ENCODE results near the gene EXOSC10. TPM values are rescaled to one million over a fixed set of nuclear protein-coding genes. Genes with fewer than 3 reads are reported as not detected.
"Not testable (repeated sequence)": the region's sequence is repeated elsewhere in the genome, so short reads cannot be mapped to it uniquely, and the experiment has no call there.

Gene EXOSC10
- total and polyA plus RNA-seq, 12 donors, result 18.4 to 34.7 (median 21.4) TPM

DNA sequence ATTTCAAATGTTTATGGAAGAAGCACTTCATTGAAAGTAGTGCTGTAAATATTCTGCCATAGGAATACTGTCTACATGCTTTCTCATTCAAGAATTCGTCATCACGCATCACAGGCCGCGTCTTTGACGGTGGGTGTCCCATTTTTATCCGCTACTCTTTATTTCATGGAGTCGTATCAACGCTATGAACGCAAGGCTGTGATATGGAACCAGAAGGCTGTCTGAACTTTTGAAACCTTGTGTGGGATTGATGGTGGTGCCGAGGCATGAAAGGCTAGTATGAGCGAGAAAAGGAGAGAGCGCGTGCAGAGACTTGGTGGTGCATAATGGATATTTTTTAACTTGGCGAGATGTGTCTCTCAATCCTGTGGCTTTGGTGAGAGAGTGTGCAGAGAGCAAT is 76.5 kb downstream of the EXOSC10 start:
- Histone ChIP-seq H3K27me3 (no peaks in the 10 kb centered on the region), H3K4me1 (peaks cover 0 to 11% (median 0%) of the 10 kb centered on the region in 9 donors), H3K27ac (no peak overlapping the region), H3K36me3 (peaks cover 6 to 100% (median 66%) of the 10 kb centered on the region in 9 donors), H3K4me3 (no peak overlapping the region), H3K9me3 (no peaks in the 10 kb centered on the region)
- DNase-seq (no peak), ATAC-seq (no peak)
- TF ChIP-seq, protein P1, sequence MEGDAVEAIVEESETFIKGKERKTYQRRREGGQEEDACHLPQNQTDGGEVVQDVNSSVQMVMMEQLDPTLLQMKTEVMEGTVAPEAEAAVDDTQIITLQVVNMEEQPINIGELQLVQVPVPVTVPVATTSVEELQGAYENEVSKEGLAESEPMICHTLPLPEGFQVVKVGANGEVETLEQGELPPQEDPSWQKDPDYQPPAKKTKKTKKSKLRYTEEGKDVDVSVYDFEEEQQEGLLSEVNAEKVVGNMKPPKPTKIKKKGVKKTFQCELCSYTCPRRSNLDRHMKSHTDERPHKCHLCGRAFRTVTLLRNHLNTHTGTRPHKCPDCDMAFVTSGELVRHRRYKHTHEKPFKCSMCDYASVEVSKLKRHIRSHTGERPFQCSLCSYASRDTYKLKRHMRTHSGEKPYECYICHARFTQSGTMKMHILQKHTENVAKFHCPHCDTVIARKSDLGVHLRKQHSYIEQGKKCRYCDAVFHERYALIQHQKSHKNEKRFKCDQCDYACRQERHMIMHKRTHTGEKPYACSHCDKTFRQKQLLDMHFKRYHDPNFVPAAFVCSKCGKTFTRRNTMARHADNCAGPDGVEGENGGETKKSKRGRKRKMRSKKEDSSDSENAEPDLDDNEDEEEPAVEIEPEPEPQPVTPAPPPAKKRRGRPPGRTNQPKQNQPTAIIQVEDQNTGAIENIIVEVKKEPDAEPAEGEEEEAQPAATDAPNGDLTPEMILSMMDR (IDR thresholded peaks at IDR 0.05), result no peak
- WGBS, 2 donors, result 93% methylated on average over 14 of the region's 14 CpGs
- intact Hi-C loops (cut with DNase I), result loop anchor here in 1 of 10 donors (10.0 kb wide), 1 partner anchor 72 kb away; the partner anchor contains the start of gene EXOSC10

DNA sequence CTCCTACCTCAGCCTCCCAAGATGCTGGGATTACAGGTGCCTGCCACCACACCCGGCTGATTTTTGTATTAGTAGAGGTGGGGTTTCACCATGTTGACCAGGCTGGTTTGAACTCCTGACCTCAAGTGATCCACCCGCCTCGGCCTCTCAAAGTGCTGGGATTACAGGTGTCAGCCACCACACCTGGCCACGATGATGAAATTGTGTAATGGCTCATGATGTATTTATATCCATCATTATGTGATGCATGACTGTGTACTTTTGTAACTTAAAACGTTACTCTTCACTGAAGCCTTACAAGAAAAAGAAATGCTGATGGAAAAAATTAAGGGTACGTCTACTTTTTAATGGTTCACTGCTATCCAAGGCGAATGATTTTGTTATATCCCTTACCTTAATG is 79.7 kb downstream of the EXOSC10 start:
- TF ChIP-seq, protein P1 (IDR thresholded peaks at IDR 0.05), result no peak
- peaks cover 6 to 100% (median 84%) of the 10 kb centered on the region in 9 donors for H3K36me3 ChIP-seq
- H3K27me3 ChIP-seq, result no peaks in the 10 kb centered on the region
- DNase-seq (no peak), ATAC-seq (no peak)
- no peaks in the 10 kb centered on the region for H3K9me3 ChIP-seq
- no peak overlapping the region for H3K4me3 ChIP-seq
- intact Hi-C loops (cut with DNase I), result loop anchor here in 2 of 10 donors (10.0 kb wide), 1 partner anchor 75 kb away; the partner anchor contains the start of gene EXOSC10 (in 2 of the 2)
- 91 to 93% methylated on average over 7 of the region's 7 CpGs for WGBS, 2 donors
- no peak overlapping the region for H3K27ac ChIP-seq
- peaks cover 0 to 29% (median 16%) of the 10 kb centered on the region in 9 donors for H3K4me1 ChIP-seq

DNA sequence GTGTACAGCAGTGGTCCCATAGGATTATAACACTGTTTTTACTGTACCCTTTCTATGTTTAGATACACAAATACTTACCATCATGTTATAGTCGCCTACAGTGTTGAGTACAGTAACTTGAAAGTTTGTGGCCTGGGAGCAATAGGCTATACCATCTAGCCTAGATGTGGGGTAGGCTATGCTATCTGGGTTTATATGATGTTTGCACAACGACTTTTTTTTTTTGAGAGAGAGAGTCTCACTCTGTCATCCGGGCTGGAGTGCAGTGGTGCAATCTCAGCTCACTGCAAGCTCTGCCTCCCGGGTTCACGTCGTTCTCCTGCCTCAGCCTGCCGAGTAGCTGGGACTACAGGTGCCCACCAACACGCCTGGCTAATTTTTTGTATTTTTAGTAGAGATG is 80.3 kb downstream of the EXOSC10 start:
- intact Hi-C loops (cut with DNase I), result loop anchor here in 1 of 10 donors (10.0 kb wide), 1 partner anchor 75 kb away; the partner anchor contains the start of gene EXOSC10
- H3K9me3 ChIP-seq, H3K27me3 ChIP-seq, H3K27ac ChIP-seq, ATAC-seq, DNase-seq, H3K4me3 ChIP-seq: not testable (repeated sequence)
- H3K4me1 ChIP-seq, result peaks cover 0 to 35% (median 21%) of the 10 kb centered on the region in 9 donors
- peaks cover 6 to 100% (median 84%) of the 10 kb centered on the region in 9 donors for H3K36me3 ChIP-seq
- 82 to 85% methylated on average over 8 of the region's 8 CpGs for WGBS, 2 donors

Other genes with a start within 250 kb of the EXOSC10 start
- 100 to 1,000 TPM in 6 of 10 donors, 10 to 100 TPM in 4; 77.4 to 138 (median 108) TPM for gene TARDBP, start 87.2 kb downstream of the EXOSC10 start, total RNA-seq
- 10 to 100 TPM; 66.0 to 96.9 TPM for gene TARDBP, start 87.2 kb downstream of the EXOSC10 start, polyA plus RNA-seq
- gene MASP2, start 52.6 kb downstream of the EXOSC10 start, total RNA-seq, result not detected
- gene MASP2, start 52.6 kb downstream of the EXOSC10 start, polyA plus RNA-seq, result under 1 TPM in 1 of 2 donors, not detected in 1; 0.01 TPM
- gene SRM, start 39.9 kb downstream of the EXOSC10 start, total RNA-seq, result 10 to 100 TPM; 35.4 to 80.6 (median 49.8) TPM
- 100 to 1,000 TPM in 1 of 2 donors, 10 to 100 TPM in 1; 88.4 to 158 TPM for gene SRM, start 39.9 kb downstream of the EXOSC10 start, polyA plus RNA-seq
- gene ANGPTL7, start 89.5 kb upstream of the EXOSC10 start, total RNA-seq, result 1 to 10 TPM in 3 of 10 donors, under 1 TPM in 5, not detected in 2; 0.17 to 2.3 (median 0.89) TPM
- gene ANGPTL7, start 89.5 kb upstream of the EXOSC10 start, polyA plus RNA-seq, result under 1 TPM; 0.15 to 0.28 TPM
- 10 to 100 TPM; 28.3 to 42.7 (median 36.5) TPM for gene MTOR, start 162.7 kb upstream of the EXOSC10 start, total RNA-seq
- gene MTOR, start 162.7 kb upstream of the EXOSC10 start, polyA plus RNA-seq, result 10 to 100 TPM; 18.7 to 23.2 TPM
- gene UBIAD1, start 173.3 kb upstream of the EXOSC10 start, total RNA-seq, result 10 to 100 TPM in 9 of 10 donors, 1 to 10 TPM in 1; 10.0 to 17.4 (median 11.9) TPM
- 10 to 100 TPM in 1 of 2 donors, 1 to 10 TPM in 1; 4.9 to 10.1 TPM for gene UBIAD1, start 173.3 kb upstream of the EXOSC10 start, polyA plus RNA-seq